Right lobe of liver (tissue), 6 donors: Measurements from ENCODE around the gene SLC25A48. TPM values are rescaled to one million over a fixed set of nuclear protein-coding genes. Genes with fewer than 3 reads are reported as not detected.
"Not testable (repeated sequence)": the region's sequence is repeated elsewhere in the genome, so short reads cannot be mapped to it uniquely, and the experiment has no call there.

ENCODE experiments used
- ATAC-seq, 4 donors: fragments of 200-7000 bp; cut with Tn5 transposase; one replicate each; pipeline ENCODE4 v1.9.1; 2020; ENCODE audit warnings: mild to moderate bottlenecking in 4 of 4, moderate library complexity in 4 of 4
- DNase-seq, 3 donors: peaks; one replicate each; pipeline ENCODE4 v3.0.0-alpha.2; 2020
- H3K27ac ChIP-seq, 3 donors: fragments of 200-600 bp; one replicate each; pipeline ENCODE4 v1.8.0; 2022
- H3K27me3 ChIP-seq, 2 donors: fragments of 200-600 bp; one replicate each; pipeline ENCODE4 v1.8.0; 2022
- H3K36me3 ChIP-seq, 4 donors: fragments of 200-600 bp; sonication (generic) in 1 of 4; one replicate each; pipeline versions ENCODE4 v1.5.1 to v1.8.0; 2017 to 2022; ENCODE audit warnings: control low read depth in 1 of 4
- H3K4me1 ChIP-seq, 4 donors: fragments of 200-600 bp; sonication (generic) in 1 of 4; one replicate each; pipeline versions ENCODE4 v1.5.1 to v1.8.0; 2017 to 2022; ENCODE audit warnings: control low read depth in 1 of 4
- H3K4me3 ChIP-seq, 3 donors: fragments of 200-600 bp; one replicate each; pipeline ENCODE4 v1.8.0; 2022
- H3K9me3 ChIP-seq, 4 donors: fragments of 200-600 bp; sonication (generic) in 1 of 4; one replicate each; pipeline versions ENCODE4 v1.5.1 to v1.8.0; 2017 to 2022; ENCODE audit warnings: control low read depth in 1 of 4
- POLR2A ChIP-seq: fragments of 450-650 bp; IDR thresholded peaks from one replicate; pipeline ENCODE4 v1.6.1; 2017; ENCODE audit warnings: antibody characterized with exemption, mild to moderate bottlenecking
- WGBS: methylation state at CpG from one replicate; pipeline ENCODE4 v1.1.6; 2018; ENCODE audit warnings: low coverage, low lambda C conversion rate; ENCODE audit not compliant: insufficient coverage; ENCODE audit errors: missing lambda C conversion rate; 5-methylcytosine and 5-hydroxymethylcytosine counted together
- intact Hi-C, 2 donors: fragments of 100-400 bp; cut with DNase I; formaldehyde crosslinking; loops; one replicate each; pipeline versions ENCODE4 v1.11.2 to v1.14.1; 2022
- total RNA-seq, 6 experiments: library from RNA; depleted of rRNA in 2 of 6; stranded (reverse); fragments of >200 nt in 2 of 6; fragmentation: NEBNext Ultra II Directional in 3 of 6; extraction: Animal tissue kit (Norgen Biotek cat#: 25700) in 3 of 6; gene quantifications; one replicate each; pipeline versions ENCODE4 v1.1.0 to v1.2.4, GENCODE V29; 2016 to 2023
- TF ChIP-seq, protein P1 (sequence below), 4 donors: fragments of 200-600 bp in 3 of 4; fragments of 450-650 bp in 1 of 4; IDR thresholded peaks; one replicate each; pipeline versions ENCODE4 v1.5.1 to v1.8.0; 2016 to 2022; ENCODE audit warnings: antibody characterized with exemption in 4 of 4, mild to moderate bottlenecking in 2 of 4
- donor health status: DM: no; HTN: yes; CAD: no.
- donor health status: DM: no; HTN: no; CAD: no.
- donor health status: DM: no; HTN: no; CAD: no.
- donor health status: DM: no; HTN: yes; CAD: no.
- donor health status: DM: no; HTN: yes; CAD: no.

SLC25A48 gene
- total RNA-seq, 6 experiments from 2014 or later: 0.39 to 5.3 (median 0.80) TPM; not detected in 1

DNA sequence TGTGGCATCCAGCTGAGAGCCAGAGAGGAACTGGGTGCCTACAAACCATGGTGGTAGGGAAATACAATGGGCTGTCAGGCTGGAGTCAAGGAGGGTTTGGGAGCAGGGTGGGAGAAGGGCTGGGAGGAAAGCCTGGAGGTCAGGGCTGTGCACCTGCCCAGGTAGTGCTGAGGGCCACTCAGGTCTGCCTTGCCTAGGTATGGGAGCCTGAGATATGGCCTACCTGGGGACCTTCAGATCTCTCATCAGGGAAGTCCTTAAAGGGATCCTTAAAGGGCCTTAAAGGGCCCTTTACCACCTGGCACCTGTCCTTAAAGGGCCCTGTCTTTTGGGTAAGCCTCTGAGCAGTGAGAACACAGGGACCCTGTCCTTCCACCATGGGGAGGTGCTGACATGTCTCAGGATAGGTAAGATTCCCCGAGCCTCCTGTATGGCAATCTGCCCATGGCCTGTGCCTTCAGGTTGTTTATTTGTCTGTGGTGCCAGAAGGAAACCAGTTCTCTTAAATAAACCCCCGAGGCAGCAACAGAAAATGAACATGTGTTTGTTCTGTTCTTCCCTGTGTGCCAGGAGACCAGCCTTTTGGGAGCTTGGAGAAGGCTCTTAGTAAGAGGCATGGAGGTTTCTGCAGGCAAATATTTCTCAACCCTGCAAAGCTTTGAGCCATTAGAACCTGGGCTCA, 23.3 kb downstream of the SLC25A48 start:
- no peak for ATAC-seq
- WGBS: 33% methylated on average over 1 of the region's 2 CpGs
- no peaks in the 10 kb centered on the region for H3K27me3 ChIP-seq
- DNase-seq: no peak
- no peaks in the 10 kb centered on the region for H3K4me1 ChIP-seq
- H3K9me3 ChIP-seq: no peaks in the 10 kb centered on the region
- no peaks in the 10 kb centered on the region for H3K36me3 ChIP-seq
- TF ChIP-seq, protein P1, sequence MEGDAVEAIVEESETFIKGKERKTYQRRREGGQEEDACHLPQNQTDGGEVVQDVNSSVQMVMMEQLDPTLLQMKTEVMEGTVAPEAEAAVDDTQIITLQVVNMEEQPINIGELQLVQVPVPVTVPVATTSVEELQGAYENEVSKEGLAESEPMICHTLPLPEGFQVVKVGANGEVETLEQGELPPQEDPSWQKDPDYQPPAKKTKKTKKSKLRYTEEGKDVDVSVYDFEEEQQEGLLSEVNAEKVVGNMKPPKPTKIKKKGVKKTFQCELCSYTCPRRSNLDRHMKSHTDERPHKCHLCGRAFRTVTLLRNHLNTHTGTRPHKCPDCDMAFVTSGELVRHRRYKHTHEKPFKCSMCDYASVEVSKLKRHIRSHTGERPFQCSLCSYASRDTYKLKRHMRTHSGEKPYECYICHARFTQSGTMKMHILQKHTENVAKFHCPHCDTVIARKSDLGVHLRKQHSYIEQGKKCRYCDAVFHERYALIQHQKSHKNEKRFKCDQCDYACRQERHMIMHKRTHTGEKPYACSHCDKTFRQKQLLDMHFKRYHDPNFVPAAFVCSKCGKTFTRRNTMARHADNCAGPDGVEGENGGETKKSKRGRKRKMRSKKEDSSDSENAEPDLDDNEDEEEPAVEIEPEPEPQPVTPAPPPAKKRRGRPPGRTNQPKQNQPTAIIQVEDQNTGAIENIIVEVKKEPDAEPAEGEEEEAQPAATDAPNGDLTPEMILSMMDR (IDR thresholded peaks at IDR 0.05): no peak
- TF ChIP-seq POLR2A: no peak
- intact Hi-C loops: no loop called here
- no peak overlapping the region for H3K27ac ChIP-seq
- H3K4me3 ChIP-seq: no peak overlapping the region

DNA sequence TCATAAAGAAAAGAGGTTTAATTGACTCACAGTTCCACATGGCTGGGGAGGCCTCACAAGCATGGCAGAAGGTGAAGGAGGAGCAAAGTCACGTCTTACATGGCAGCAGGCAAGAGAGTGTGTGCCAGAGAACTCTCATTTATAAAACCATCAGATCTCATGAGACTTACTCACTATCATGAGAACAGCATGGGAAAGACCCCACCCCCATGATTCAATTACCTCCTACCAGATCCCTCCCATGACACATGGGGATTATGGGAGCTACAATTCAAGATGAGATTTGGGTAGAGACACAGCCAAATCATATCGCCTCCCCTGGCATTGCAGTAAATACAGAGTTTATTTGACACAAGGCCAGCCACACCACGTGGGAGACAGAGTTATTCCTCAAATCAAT, 24.7 kb downstream of the SLC25A48 start:
- DNase-seq, ATAC-seq, H3K9me3 ChIP-seq: not testable (repeated sequence)

DNA sequence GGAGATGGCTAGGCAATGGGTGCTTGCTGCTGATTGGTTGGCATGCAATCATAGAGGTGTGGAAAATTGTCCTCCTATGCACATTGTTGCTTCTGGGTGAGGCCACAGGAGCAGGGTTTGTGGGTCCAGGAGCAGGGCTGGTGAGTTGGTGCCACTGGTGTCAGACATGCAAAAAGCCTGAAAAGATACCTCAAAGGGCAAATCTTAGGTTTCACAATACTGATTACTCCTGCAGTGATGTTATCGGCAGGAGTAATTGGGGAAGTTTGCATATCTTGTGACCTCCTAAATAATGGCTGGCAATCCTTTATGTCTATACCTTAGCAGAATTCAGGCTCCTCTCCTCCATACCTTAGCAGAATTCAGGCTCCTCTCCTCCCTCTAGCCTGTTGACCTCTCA, 25.2 kb downstream of the SLC25A48 start:
- Histone ChIP-seq H3K27ac (no peak overlapping the region), H3K27me3 (no peaks in the 10 kb centered on the region), H3K36me3 (no peaks in the 10 kb centered on the region), H3K9me3 (no peaks in the 10 kb centered on the region), H3K4me1 (no peaks in the 10 kb centered on the region), H3K4me3 (no peak overlapping the region)
- ATAC-seq (no peak), DNase-seq (no peak)
- intact Hi-C loops: no loop called here
- TF ChIP-seq POLR2A: no peak
- TF ChIP-seq, protein P1 (IDR thresholded peaks at IDR 0.05): no peak
- 40% methylated on average over 1 of the region's 1 CpG for WGBS

More for the DNA sequence above, 24.7 kb downstream of the SLC25A48 start:
- H3K4me3 ChIP-seq, H3K27ac ChIP-seq, H3K4me1 ChIP-seq, intact Hi-C loops, H3K36me3 ChIP-seq, H3K27me3 ChIP-seq: not testable (repeated sequence)
- WGBS: 76% methylated on average over 3 of the region's 3 CpGs

DNA sequence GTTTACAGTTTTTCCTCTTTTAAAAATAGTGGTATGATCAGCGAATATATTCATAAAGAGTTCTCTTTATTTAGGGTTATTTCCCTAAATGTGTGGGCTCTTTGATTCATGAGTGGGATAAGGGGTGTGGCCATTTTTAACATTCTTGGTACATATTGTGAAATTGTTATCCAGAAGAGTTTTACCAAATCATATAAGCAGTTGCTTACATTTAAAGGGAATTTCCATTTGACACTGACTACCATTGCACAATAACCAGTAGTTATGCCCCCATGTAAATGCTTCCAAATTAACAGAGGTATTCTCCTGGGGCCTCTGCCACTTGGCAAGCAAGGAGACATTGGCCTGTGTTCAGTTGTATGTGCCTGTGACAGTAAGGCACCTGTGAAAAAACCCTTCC, 27.2 kb downstream of the SLC25A48 start:
- TF ChIP-seq, protein P1 (IDR thresholded peaks at IDR 0.05): no peak
- TF ChIP-seq POLR2A: no peak
- H3K36me3 ChIP-seq: no peaks in the 10 kb centered on the region
- no peak for DNase-seq
- H3K4me1 ChIP-seq: no peaks in the 10 kb centered on the region
- WGBS: 82% methylated on average over 1 of the region's 1 CpG
- H3K9me3 ChIP-seq: no peaks in the 10 kb centered on the region
- intact Hi-C loops: no loop called here
- no peaks in the 10 kb centered on the region for H3K27me3 ChIP-seq
- peak in 1 of 4 donors; percentile 33 for ATAC-seq
- H3K27ac ChIP-seq: no peak overlapping the region
- no peak overlapping the region for H3K4me3 ChIP-seq

DNA sequence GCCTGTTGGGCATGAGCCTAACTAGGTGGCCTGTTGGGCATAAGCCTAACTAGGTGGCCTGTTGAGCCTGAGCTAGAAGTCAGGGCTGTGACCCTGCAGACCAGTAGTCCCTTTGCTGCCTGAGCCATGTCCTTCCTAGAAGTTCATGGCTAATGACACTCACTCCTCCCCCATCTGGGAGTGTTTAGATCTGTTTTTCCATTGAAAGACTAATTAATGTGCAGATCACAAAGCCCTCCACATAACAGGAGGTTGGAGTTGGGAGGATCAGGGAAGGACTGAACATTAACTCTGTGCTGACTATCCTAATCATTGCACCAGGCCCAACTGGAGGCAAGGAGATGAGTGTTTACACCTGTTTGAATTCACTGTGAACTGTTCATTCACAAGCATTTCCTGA, 27.6 kb downstream of the SLC25A48 start:
- no peak overlapping the region for H3K4me3 ChIP-seq
- no peaks in the 10 kb centered on the region for H3K9me3 ChIP-seq
- ATAC-seq: peak in 1 of 4 donors; percentile 16
- H3K27ac ChIP-seq: no peak overlapping the region
- H3K27me3 ChIP-seq: no peaks in the 10 kb centered on the region
- no peaks in the 10 kb centered on the region for H3K36me3 ChIP-seq
- DNase-seq: no peak
- TF ChIP-seq, protein P1 (IDR thresholded peaks at IDR 0.05): no peak
- TF ChIP-seq POLR2A: no peak
- no peaks in the 10 kb centered on the region for H3K4me1 ChIP-seq
- intact Hi-C loops: no loop called here
